Fibroblast of gingiva (primary cell): Measurements from ENCODE around the gene ZDHHC1.
"Not testable (repeated sequence)": the region's sequence is repeated elsewhere in the genome, so short reads cannot be mapped to it uniquely, and the experiment has no call there.

Experiments
- DNase-seq: peaks from one replicate; pipeline ENCODE4 v3.0.0-alpha.2; 2011; ENCODE audit warnings: low read depth

ZDHHC1 gene

GRCh38 chr16:67430977-67431774, 14.9 kb upstream of the ZDHHC1 start, which contains the start of gene HSD11B2:
HSD11B2 (plus strand) TSS chr16:67431121; CDS start chr16:67431249, 128 bp downstream.
- DNase-seq, result peak; percentile 49

- no peak for DNase-seq
These were observed 14.3 kb upstream of the ZDHHC1 start for GRCh38 chr16:67430504-67430976.

- no peak for DNase-seq
These were observed 13.7 kb upstream of the ZDHHC1 start for GRCh38 chr16:67429799-67430503.

GRCh38 chr16:67429053-67429798, 12.9 kb upstream of the ZDHHC1 start:
- DNase-seq, result no peak

GRCh38 chr16:67428146-67428731, 12.0 kb upstream of the ZDHHC1 start:
- no peak for DNase-seq

- no peak for DNase-seq
These were observed 10.7 kb upstream of the ZDHHC1 start for GRCh38 chr16:67426950-67427349.

- DNase-seq, result no peak
These were observed 9.7 kb upstream of the ZDHHC1 start for GRCh38 chr16:67426022-67426421.

- DNase-seq, result no peak
These were observed 9.3 kb upstream of the ZDHHC1 start for GRCh38 chr16:67425580-67425979.

- peak; percentile 42 for DNase-seq
These were observed 8.8 kb upstream of the ZDHHC1 start for GRCh38 chr16:67425061-67425460.

GRCh38 chr16:67424261-67424615, 8.0 kb upstream of the ZDHHC1 start:
- no peak for DNase-seq

GRCh38 chr16:67423611-67424260, 7.5 kb upstream of the ZDHHC1 start:
- DNase-seq, result no peak

- DNase-seq, result no peak
These were observed 6.7 kb upstream of the ZDHHC1 start for GRCh38 chr16:67423015-67423414.

- no peak for DNase-seq
These were observed 4.8 kb upstream of the ZDHHC1 start for GRCh38 chr16:67421030-67421429.

GRCh38 chr16:67419931-67420330, 3.7 kb upstream of the ZDHHC1 start:
- peak; percentile 63 for DNase-seq

GRCh38 chr16:67419502-67419901, 3.2 kb upstream of the ZDHHC1 start:
- DNase-seq, result no peak

GRCh38 chr16:67417333-67418061, 1.2 kb upstream of the ZDHHC1 start:
- no peak for DNase-seq

- not testable (repeated sequence) for DNase-seq
These were observed 856 bp downstream of the ZDHHC1 start for GRCh38 chr16:67415421-67415820.

GRCh38 chr16:67413978-67414911, 2.0 kb downstream of the ZDHHC1 start:
- no peak for DNase-seq

- no peak for DNase-seq
These were observed 4.0 kb downstream of the ZDHHC1 start for GRCh38 chr16:67412294-67412693.

GRCh38 chr16:67411339-67411738, 4.9 kb downstream of the ZDHHC1 start:
- no peak for DNase-seq
